Fibroblast of lung (primary cell): Measurements from ENCODE around the gene SH3D21. TPM values are rescaled to one million over a fixed set of nuclear protein-coding genes. Genes with fewer than 3 reads are reported as not detected.
A peak's percentile ranks its signal among the peaks of the same experiment; 100 is the strongest.

Source experiments
- DNase-seq, 2 donors: peaks; one replicate each; pipeline versions ENCODE4 v3.0.0 to v3.0.0-alpha.2; 2010; ENCODE audit warnings: low read depth in 2 of 2
- H2AFZ ChIP-seq: 2 replicates; pipeline ENCODE4 v1.5.1; 2012; ENCODE audit warnings: low read length, control low read depth, inconsistent platforms
- H3K27ac ChIP-seq: 2 replicates; pipeline ENCODE4 v1.5.1; 2011; ENCODE audit warnings: low read length, control low read depth; ENCODE audit not compliant: insufficient read depth
- H3K27me3 ChIP-seq: 2 replicates; pipeline ENCODE4 v1.5.1; 2011; ENCODE audit warnings: mild to moderate bottlenecking, low read length; ENCODE audit not compliant: control insufficient read depth, insufficient read depth
- H3K36me3 ChIP-seq: 2 replicates; pipeline ENCODE4 v1.5.1; 2011; ENCODE audit warnings: low read length; ENCODE audit not compliant: control insufficient read depth, insufficient read depth
- H3K4me1 ChIP-seq: 2 replicates; pipeline ENCODE4 v1.5.1; 2011; ENCODE audit warnings: low read length; ENCODE audit not compliant: control insufficient read depth, insufficient read depth; ENCODE audit errors: extremely low read depth
- H3K4me2 ChIP-seq: 2 replicates; pipeline ENCODE4 v1.5.1; 2011; ENCODE audit warnings: low read length, control low read depth; ENCODE audit not compliant: insufficient read depth; ENCODE audit errors: extremely low read depth
- H3K4me3 ChIP-seq, 4 experiments: fragments of 200-600 bp in 1 of 4; sonication (generic) in 1 of 4; replicated peaks in 1 of 4; 2 replicates each; pipeline ENCODE4 v1.5.1; 2011 to 2016; ENCODE audit warnings: low read length in 4 of 4, low read depth in 3 of 4, mild to moderate bottlenecking in 3 of 4, control low read depth in 2 of 4, inconsistent platforms in 1 of 4, mixed read lengths in 1 of 4; ENCODE audit not compliant: insufficient read depth in 1 of 4; ENCODE audit errors: control extremely low read depth in 1 of 4
- H3K79me2 ChIP-seq: 2 replicates; pipeline ENCODE4 v1.5.1; 2012; ENCODE audit warnings: mild to moderate bottlenecking, low read length, inconsistent platforms; ENCODE audit not compliant: control insufficient read depth, insufficient read depth
- H3K9ac ChIP-seq: 2 replicates; pipeline ENCODE4 v1.5.1; 2011; ENCODE audit warnings: mild to moderate bottlenecking, low read length, control low read depth; ENCODE audit not compliant: insufficient read depth
- H3K9me3 ChIP-seq: 2 replicates; pipeline ENCODE4 v1.5.1; 2012; ENCODE audit warnings: low read depth, low read length; ENCODE audit not compliant: control insufficient read depth, insufficient read depth
- H4K20me1 ChIP-seq: 2 replicates; pipeline ENCODE4 v1.5.1; 2011; ENCODE audit warnings: low read length; ENCODE audit not compliant: control insufficient read depth, insufficient read depth; ENCODE audit errors: extremely low read depth
- EZH2 ChIP-seq: IDR thresholded peaks from 2 replicates; pipeline ENCODE4 v1.5.1; 2012; ENCODE audit warnings: low read length, control low read depth, mild to moderate bottlenecking; ENCODE audit errors: missing control alignments
- polyA plus RNA-seq, 2 donors: library from polyadenylated mRNA; depleted of rRNA in 1 of 2; stranded (reverse) in 1 of 2; unstranded in 1 of 2; fragments of >200 nt; gene quantifications; 2 replicates each; pipeline ENCODE4 v1.2.1, GENCODE V29; 2011 to 2012; ENCODE audit warnings: missing spikeins in 1 of 2
- total RNA-seq: library from RNA; depleted of rRNA; stranded (reverse); fragments of >200 nt; gene quantifications from 2 replicates; pipeline ENCODE4 v1.2.1, GENCODE V29; 2014
- TF ChIP-seq, protein P1 (sequence below), 2 donors: IDR thresholded peaks in 1 of 2; conservative IDR thresholded peaks in 1 of 2; 1 replicate in 1 of 2; 2 replicates in 1 of 2; pipeline ENCODE4 v1.5.1; 2011 to 2012; ENCODE audit warnings: low read length in 2 of 2, control low read depth in 1 of 2, inconsistent platforms in 1 of 2, low read depth in 1 of 2, mild to moderate bottlenecking in 1 of 2

Gene SH3D21
- total and polyA plus RNA-seq, 2 donors (not counting 1 experiment from before 2014, with no cell fraction given), result 1.9 to 3.3 TPM

DNA sequence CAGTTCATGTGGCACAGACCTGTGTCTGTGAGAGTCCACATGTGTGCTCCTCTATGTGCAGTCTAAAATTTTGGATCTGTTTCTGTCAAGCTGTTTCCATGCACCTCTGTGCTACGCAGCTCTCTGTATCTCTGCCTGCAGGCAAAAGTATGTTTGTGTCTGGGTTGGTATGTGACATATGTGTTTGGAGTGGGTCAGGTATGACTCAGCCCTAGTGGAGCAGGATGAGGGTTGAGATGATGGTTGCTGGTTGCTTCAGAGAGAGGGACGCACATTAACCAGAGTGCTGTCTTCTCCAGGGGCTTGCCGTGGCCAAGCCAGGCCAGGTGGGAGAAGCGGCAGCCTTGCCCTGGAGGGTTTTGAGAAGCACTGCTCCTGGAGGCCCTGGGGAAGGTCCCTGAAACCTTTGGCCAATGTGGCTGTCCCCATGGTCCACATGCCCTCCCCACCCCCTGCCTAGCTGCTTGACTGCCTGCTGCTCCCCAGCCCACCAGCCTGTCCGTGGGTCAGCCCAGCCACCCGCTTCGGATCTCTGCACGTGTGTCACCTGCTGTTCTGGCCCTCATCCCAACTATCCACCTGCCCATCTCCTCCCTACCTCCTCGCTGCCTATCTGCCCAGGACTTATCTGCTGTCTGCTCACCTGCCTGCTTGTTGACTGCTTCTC is 21.4 kb downstream of the SH3D21 start:
- Histone ChIP-seq H3K9ac (no peak overlapping the region), H3K4me1 (peaks cover 16% of the 10 kb centered on the region), H3K9me3 (no peaks in the 10 kb centered on the region), H3K27ac (no peak overlapping the region), H3K4me2 (no peak overlapping the region), H3K79me2 (peaks cover 6% of the 10 kb centered on the region), H3K27me3 (no peaks in the 10 kb centered on the region), H2AFZ (no peak overlapping the region), H3K36me3 (no peaks in the 10 kb centered on the region), H4K20me1 (no peaks in the 10 kb centered on the region), H3K4me3 (no peak overlapping the region)
- peak in 1 of 2 donors; percentile 64 for DNase-seq
- no peak for TF ChIP-seq EZH2
- TF ChIP-seq, protein P1, sequence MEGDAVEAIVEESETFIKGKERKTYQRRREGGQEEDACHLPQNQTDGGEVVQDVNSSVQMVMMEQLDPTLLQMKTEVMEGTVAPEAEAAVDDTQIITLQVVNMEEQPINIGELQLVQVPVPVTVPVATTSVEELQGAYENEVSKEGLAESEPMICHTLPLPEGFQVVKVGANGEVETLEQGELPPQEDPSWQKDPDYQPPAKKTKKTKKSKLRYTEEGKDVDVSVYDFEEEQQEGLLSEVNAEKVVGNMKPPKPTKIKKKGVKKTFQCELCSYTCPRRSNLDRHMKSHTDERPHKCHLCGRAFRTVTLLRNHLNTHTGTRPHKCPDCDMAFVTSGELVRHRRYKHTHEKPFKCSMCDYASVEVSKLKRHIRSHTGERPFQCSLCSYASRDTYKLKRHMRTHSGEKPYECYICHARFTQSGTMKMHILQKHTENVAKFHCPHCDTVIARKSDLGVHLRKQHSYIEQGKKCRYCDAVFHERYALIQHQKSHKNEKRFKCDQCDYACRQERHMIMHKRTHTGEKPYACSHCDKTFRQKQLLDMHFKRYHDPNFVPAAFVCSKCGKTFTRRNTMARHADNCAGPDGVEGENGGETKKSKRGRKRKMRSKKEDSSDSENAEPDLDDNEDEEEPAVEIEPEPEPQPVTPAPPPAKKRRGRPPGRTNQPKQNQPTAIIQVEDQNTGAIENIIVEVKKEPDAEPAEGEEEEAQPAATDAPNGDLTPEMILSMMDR (conservative IDR thresholded peaks at IDR 0.05 in 1 of 2, IDR thresholded peaks at IDR 0.05 in 1 of 2; ENCODE audit: low read depth in 1 of 2, low read length in 2 of 2), result no peak

DNA sequence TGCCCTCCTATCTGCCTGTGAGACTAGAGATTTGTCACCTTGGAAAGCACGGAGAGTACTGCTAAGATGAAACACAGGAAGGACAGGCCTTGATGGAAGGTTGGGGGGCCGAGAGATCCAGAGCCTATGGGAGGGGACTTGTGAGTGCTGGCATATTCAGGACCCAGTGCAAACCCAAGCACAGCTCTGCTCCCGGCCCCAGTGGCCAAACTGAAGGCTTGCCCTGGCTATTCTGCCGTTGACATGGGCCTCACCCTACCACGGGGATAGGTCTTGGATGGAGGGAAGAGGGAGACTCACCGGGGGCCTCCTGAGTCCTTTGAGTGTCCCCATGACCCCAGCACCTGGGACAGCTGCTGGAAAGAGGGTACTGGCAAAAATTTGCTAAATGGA is 21.9 kb downstream of the SH3D21 start:
- no peak for DNase-seq
- Histone ChIP-seq H4K20me1 (no peaks in the 10 kb centered on the region), H3K4me3 (no peak overlapping the region), H3K36me3 (no peaks in the 10 kb centered on the region), H3K27ac (no peak overlapping the region), H3K9ac (no peak overlapping the region), H3K9me3 (no peaks in the 10 kb centered on the region), H3K4me2 (no peak overlapping the region), H3K4me1 (peaks cover 16% of the 10 kb centered on the region), H2AFZ (no peak overlapping the region), H3K27me3 (no peaks in the 10 kb centered on the region), H3K79me2 (peaks cover 2% of the 10 kb centered on the region)
- no peak for TF ChIP-seq EZH2
- TF ChIP-seq, protein P1 (conservative IDR thresholded peaks at IDR 0.05 in 1 of 2, IDR thresholded peaks at IDR 0.05 in 1 of 2; ENCODE audit: low read depth in 1 of 2, low read length in 2 of 2), result no peak

GRCh38 chr1:36328713-36329112 is 22.5 kb downstream of the SH3D21 start:
- Histone ChIP-seq H2AFZ (no peak overlapping the region), H3K9me3 (no peaks in the 10 kb centered on the region), H4K20me1 (no peaks in the 10 kb centered on the region), H3K79me2 (no peaks in the 10 kb centered on the region), H3K4me2 (no peak overlapping the region), H3K36me3 (no peaks in the 10 kb centered on the region), H3K4me1 (peaks cover 16% of the 10 kb centered on the region), H3K27me3 (no peaks in the 10 kb centered on the region), H3K4me3 (no peak overlapping the region), H3K27ac (no peak overlapping the region), H3K9ac (no peak overlapping the region)
- peak; percentile 13 to 54 for DNase-seq
- TF ChIP-seq EZH2, result no peak
- TF ChIP-seq, protein P1 (conservative IDR thresholded peaks at IDR 0.05 in 1 of 2, IDR thresholded peaks at IDR 0.05 in 1 of 2; ENCODE audit: low read depth in 1 of 2, low read length in 2 of 2), result no peak
